HL-60 (cell line): ENCODE measurements around the gene ATP6AP2.

Source experiments
- DNase-seq, 2 experiments: peaks; one replicate each; pipeline ENCODE4 v3.0.0-alpha.2; 2010 to 2020; ENCODE audit warnings: low read depth in 1 of 2, low spot score in 1 of 2
- H3K27ac ChIP-seq: fragments of 250-450 bp; sonication (Bioruptor Pico); replicated peaks from 2 replicates; pipeline ENCODE4 v1.5.1; 2020; ENCODE audit warnings: mild to moderate bottlenecking, moderate library complexity
- H3K27me3 ChIP-seq: fragments of 250-450 bp; sonication (Bioruptor Pico); 2 replicates; pipeline ENCODE4 v1.5.1; 2021; ENCODE audit warnings: mild to moderate bottlenecking, moderate library complexity; ENCODE audit not compliant: insufficient read depth, poor library complexity, severe bottlenecking
- H3K4me3 ChIP-seq: replicated peaks from 2 replicates; pipeline ENCODE4 v1.5.1; 2011; ENCODE audit warnings: mild to moderate bottlenecking, control low read depth, low read length; ENCODE audit not compliant: insufficient read depth
- GABPA ChIP-seq: IDR thresholded peaks from 2 replicates; pipeline ENCODE4 v1.6.1; 2012; ENCODE audit warnings: low read depth
- POLR2AphosphoS5 ChIP-seq: IDR thresholded peaks from 2 replicates; pipeline ENCODE4 v1.6.1; 2012; ENCODE audit warnings: low read depth
- SPI1 ChIP-seq: IDR thresholded peaks from 2 replicates; pipeline ENCODE4 v1.6.1; 2012; ENCODE audit warnings: low read depth, mild to moderate bottlenecking, borderline replicate concordance
- TF ChIP-seq, protein P1 (sequence below): IDR thresholded peaks from one replicate; pipeline ENCODE4 v1.5.1; 2011; ENCODE audit warnings: low read length, control low read depth, inconsistent platforms; ENCODE audit not compliant: insufficient read depth
- TF ChIP-seq, protein P2 (sequence below): IDR thresholded peaks from 2 replicates; pipeline ENCODE4 v1.6.1; 2012; ENCODE audit warnings: low read depth; ENCODE audit not compliant: insufficient replicate concordance

The ATP6AP2 gene

DNA sequence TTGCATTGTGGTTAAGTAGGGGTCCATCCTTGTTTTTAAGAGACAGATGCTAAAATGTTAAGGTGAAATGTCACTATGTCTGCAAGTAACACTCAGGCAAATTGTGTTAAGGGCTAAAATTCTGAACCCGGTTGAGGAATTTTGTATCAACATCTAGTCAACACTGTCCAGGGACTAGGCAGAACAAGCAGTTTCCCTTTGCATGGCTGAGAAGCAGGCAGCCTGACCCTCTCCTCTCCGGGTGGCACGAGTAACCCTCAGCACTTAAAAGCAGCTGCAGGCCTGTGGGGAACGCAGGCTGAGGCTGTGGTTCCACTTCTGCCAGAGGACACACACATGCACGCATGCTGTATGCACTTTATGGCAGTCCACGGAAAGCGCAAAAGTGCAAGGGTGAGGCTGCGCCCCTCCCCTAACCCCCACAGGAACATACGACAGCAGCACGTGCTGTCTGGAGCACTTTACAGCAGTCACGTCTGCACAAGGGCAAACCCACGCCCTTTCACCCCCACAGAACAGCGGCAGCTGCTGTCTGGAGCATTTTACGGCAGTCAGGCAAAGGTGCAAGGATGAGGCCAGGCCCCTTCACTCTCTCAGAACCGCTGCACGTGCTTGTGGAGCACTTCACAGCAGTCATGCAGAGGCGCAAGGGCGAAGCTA lies 41.8 kb downstream of the ATP6AP2 start:
- H3K4me3 ChIP-seq: no peak overlapping the region
- no peak for DNase-seq
- TF ChIP-seq, protein P1, sequence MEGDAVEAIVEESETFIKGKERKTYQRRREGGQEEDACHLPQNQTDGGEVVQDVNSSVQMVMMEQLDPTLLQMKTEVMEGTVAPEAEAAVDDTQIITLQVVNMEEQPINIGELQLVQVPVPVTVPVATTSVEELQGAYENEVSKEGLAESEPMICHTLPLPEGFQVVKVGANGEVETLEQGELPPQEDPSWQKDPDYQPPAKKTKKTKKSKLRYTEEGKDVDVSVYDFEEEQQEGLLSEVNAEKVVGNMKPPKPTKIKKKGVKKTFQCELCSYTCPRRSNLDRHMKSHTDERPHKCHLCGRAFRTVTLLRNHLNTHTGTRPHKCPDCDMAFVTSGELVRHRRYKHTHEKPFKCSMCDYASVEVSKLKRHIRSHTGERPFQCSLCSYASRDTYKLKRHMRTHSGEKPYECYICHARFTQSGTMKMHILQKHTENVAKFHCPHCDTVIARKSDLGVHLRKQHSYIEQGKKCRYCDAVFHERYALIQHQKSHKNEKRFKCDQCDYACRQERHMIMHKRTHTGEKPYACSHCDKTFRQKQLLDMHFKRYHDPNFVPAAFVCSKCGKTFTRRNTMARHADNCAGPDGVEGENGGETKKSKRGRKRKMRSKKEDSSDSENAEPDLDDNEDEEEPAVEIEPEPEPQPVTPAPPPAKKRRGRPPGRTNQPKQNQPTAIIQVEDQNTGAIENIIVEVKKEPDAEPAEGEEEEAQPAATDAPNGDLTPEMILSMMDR: no peak
- no peak for TF ChIP-seq POLR2AphosphoS5
- TF ChIP-seq, protein P2, sequence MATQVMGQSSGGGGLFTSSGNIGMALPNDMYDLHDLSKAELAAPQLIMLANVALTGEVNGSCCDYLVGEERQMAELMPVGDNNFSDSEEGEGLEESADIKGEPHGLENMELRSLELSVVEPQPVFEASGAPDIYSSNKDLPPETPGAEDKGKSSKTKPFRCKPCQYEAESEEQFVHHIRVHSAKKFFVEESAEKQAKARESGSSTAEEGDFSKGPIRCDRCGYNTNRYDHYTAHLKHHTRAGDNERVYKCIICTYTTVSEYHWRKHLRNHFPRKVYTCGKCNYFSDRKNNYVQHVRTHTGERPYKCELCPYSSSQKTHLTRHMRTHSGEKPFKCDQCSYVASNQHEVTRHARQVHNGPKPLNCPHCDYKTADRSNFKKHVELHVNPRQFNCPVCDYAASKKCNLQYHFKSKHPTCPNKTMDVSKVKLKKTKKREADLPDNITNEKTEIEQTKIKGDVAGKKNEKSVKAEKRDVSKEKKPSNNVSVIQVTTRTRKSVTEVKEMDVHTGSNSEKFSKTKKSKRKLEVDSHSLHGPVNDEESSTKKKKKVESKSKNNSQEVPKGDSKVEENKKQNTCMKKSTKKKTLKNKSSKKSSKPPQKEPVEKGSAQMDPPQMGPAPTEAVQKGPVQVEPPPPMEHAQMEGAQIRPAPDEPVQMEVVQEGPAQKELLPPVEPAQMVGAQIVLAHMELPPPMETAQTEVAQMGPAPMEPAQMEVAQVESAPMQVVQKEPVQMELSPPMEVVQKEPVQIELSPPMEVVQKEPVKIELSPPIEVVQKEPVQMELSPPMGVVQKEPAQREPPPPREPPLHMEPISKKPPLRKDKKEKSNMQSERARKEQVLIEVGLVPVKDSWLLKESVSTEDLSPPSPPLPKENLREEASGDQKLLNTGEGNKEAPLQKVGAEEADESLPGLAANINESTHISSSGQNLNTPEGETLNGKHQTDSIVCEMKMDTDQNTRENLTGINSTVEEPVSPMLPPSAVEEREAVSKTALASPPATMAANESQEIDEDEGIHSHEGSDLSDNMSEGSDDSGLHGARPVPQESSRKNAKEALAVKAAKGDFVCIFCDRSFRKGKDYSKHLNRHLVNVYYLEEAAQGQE: no peak
- no peak for TF ChIP-seq SPI1
- TF ChIP-seq GABPA: no peak
- H3K27me3 ChIP-seq: no peaks in the 10 kb centered on the region
- H3K27ac ChIP-seq: no peak overlapping the region

DNA sequence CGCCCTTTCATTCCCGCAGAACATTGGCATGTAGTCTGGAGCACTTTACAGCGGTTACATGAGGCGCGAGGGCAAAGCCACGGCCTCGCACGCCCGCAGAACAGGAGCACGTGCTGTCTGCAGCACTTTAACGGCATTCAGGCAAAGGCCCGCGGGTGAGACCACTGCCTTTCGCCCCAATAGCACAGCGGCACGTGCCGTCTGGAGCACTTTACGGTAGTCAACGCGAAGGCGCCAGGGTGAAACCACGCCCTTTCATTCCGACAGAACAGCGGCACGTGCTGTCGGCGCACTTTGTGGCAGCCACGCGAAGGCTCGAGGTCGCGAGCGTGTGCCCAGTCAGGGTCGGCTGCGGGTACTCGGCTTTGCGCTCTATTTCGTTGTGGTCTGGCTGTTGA lies 42.4 kb downstream of the ATP6AP2 start, which contains the start of gene MPC1L:
TSS of gene MPC1L (plus strand) at position 290 of the 398 bp plus-strand sequence. CDS start 138 bp downstream, outside the sequence.
- no peak within 1 kb of the TSS for H3K27ac ChIP-seq
- no peak for DNase-seq
- TF ChIP-seq, protein P2: no peak
- TF ChIP-seq SPI1 (no peak), POLR2AphosphoS5 (no peak), GABPA (no peak)
- TF ChIP-seq, protein P1: no peak
- no peak within 1 kb of the TSS for H3K4me3 ChIP-seq
- no peaks in the 10 kb centered on the region for H3K27me3 ChIP-seq

DNA sequence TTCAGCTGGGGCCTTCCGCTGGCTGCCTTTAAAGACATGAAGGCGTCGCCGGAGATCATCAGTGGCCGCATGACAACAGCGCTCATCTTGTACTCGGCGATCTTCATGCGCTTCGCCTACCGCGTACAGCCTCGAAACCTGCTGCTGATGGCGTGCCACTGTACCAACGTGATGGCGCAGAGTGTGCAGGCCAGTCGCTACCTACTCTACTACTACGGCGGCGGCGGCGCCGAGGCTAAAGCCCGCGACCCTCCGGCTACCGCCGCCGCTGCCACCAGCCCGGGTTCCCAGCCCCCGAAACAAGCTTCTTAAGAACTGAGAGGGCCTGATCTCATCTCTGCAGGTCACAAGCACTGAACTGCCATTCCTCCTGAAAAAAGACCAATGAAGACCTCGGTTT lies 42.9 kb downstream of the ATP6AP2 start:
- H3K4me3 ChIP-seq: no peak overlapping the region
- no peak overlapping the region for H3K27ac ChIP-seq
- TF ChIP-seq POLR2AphosphoS5: no peak
- TF ChIP-seq, protein P1: no peak
- TF ChIP-seq, protein P2: no peak
- no peak for TF ChIP-seq SPI1
- no peak for TF ChIP-seq GABPA
- no peaks in the 10 kb centered on the region for H3K27me3 ChIP-seq
- no peak for DNase-seq
